ENCODE data around the gene GASK1A.
A peak's percentile ranks its signal among the peaks of the same experiment; 100 is the strongest.

The GASK1A gene

GRCh38 chr3:43071313-43071893 is 92.3 kb downstream of the GASK1A start:
- DNase-seq = no peak

GRCh38 chr3:43072361-43072760 is 93.2 kb downstream of the GASK1A start:
- no peak for DNase-seq

GRCh38 chr3:43073116-43073835 is 94.2 kb downstream of the GASK1A start:
- no peak for DNase-seq

GRCh38 chr3:43073836-43074220 is 94.7 kb downstream of the GASK1A start:
- no peak for DNase-seq

GRCh38 chr3:43074482-43074881 is 95.4 kb downstream of the GASK1A start:
- DNase-seq = no peak

- DNase-seq = no peak
Measured at GRCh38 chr3:43074901-43075689, 96.0 kb downstream of the GASK1A start.

- DNase-seq = no peak
Measured at GRCh38 chr3:43075904-43076661, 97.0 kb downstream of the GASK1A start.

- DNase-seq = no peak
Measured at GRCh38 chr3:43076857-43077256, 97.7 kb downstream of the GASK1A start.

GRCh38 chr3:43077261-43077660 is 98.2 kb downstream of the GASK1A start:
- DNase-seq = no peak

GRCh38 chr3:43077707-43078106 is 98.6 kb downstream of the GASK1A start:
- no peak for DNase-seq

- no peak for DNase-seq
Measured at GRCh38 chr3:43079536-43080332, 100.6 kb downstream of the GASK1A start.

- DNase-seq = no peak
Measured at GRCh38 chr3:43080726-43081568, 101.8 kb downstream of the GASK1A start.

GRCh38 chr3:43081796-43082195 is 102.7 kb downstream of the GASK1A start:
- DNase-seq = no peak

- no peak for DNase-seq
Measured at GRCh38 chr3:43082457-43082856, 103.3 kb downstream of the GASK1A start.

- DNase-seq = peak; percentile 20
Measured at GRCh38 chr3:43086460-43087165, 107.5 kb downstream of the GASK1A start.

- no peak for DNase-seq
Measured at GRCh38 chr3:43087249-43087776, 108.2 kb downstream of the GASK1A start.

- DNase-seq = no peak
Measured at GRCh38 chr3:43089081-43089480, 110.0 kb downstream of the GASK1A start.

- DNase-seq = no peak
Measured at GRCh38 chr3:43090238-43090637, 111.1 kb downstream of the GASK1A start.

- DNase-seq = no peak
Measured at GRCh38 chr3:43091481-43091880, 112.4 kb downstream of the GASK1A start.

GRCh38 chr3:43093006-43093405 is 113.9 kb downstream of the GASK1A start:
- DNase-seq = no peak

GRCh38 chr3:43093974-43094373 is 114.9 kb downstream of the GASK1A start:
- no peak for DNase-seq

Data from NCI-H2029 (cell line).